Measurements from ENCODE around the gene CDT1.

- no peak for TF ChIP-seq EP300 (IDR thresholded peaks at IDR 0.05)
- TF ChIP-seq, protein P1, sequence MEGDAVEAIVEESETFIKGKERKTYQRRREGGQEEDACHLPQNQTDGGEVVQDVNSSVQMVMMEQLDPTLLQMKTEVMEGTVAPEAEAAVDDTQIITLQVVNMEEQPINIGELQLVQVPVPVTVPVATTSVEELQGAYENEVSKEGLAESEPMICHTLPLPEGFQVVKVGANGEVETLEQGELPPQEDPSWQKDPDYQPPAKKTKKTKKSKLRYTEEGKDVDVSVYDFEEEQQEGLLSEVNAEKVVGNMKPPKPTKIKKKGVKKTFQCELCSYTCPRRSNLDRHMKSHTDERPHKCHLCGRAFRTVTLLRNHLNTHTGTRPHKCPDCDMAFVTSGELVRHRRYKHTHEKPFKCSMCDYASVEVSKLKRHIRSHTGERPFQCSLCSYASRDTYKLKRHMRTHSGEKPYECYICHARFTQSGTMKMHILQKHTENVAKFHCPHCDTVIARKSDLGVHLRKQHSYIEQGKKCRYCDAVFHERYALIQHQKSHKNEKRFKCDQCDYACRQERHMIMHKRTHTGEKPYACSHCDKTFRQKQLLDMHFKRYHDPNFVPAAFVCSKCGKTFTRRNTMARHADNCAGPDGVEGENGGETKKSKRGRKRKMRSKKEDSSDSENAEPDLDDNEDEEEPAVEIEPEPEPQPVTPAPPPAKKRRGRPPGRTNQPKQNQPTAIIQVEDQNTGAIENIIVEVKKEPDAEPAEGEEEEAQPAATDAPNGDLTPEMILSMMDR (IDR thresholded peaks at IDR 0.05): no peak
These were observed 4.7 kb upstream of the CDT1 start for GRCh38 chr16:88798772-88799455.
